HG03280 (cell line): ENCODE data around the gene INSIG2.
A peak's percentile ranks its signal among the peaks of the same experiment; 100 is the strongest.

Source experiments
- ATAC-seq: cut with Tn5 transposase; IDR thresholded peaks from one replicate; pipeline ENCODE4 v1.9.1; 2021; ENCODE audit warnings: mild to moderate bottlenecking, moderate library complexity; ENCODE audit not compliant: unreplicated experiment

The INSIG2 gene

GRCh38 chr2:118088051-118089024, at the start of gene INSIG2:
TSS of gene INSIG2 (plus strand) at chr2:118088471. CDS start at chr2:118096557, 8,086 bp downstream.
- peak; percentile 95 for ATAC-seq

DNA sequence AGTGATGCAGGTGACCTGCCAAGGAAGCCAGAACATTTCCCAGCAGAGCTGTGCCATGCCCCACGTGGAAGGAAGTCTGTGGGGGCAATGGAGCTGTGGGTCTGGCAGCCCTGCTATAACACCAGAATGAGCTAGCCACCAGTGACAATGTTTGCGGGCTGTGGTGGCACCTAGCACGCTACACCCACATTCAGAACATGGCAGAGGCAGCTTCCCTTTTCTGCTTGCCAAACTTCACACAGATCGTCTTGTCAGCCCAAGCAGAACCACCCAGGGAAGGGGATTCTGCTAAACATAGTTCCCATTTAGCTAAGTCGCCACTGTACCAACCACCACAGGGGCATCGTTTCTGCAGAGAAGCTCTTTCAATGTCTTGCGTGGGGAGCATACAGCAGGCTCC, 47.4 kb upstream of the INSIG2 start:
- no peak for ATAC-seq

DNA sequence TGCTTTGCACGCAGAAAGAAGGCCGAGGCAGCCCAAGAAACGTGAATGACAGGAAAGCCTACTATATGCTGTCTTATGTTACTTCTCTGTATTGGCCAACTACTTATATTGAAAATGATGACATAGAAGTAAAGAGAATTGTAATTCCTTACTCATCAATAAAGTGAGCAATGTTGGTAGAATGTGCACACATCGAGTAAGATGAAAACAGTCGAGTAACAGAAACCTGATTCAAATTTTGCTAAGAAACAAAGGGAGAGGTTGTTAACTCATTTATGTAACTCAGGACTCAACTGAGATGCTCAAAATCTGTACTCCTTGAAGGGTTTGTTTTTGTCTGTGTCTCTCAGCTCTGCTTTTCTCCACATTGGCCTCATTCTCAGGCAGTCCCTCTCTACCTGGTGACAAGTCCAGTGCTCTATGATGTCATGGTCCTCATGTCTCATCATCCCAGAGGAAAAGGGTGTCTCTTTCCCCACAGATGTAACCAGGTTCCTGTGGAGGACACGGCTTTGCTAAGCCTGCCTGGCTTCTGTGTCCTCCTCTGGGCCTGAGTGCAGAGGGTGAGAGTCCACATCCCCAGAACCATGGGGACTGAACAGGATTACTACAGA, 44.1 kb upstream of the INSIG2 start:
- ATAC-seq: no peak

DNA sequence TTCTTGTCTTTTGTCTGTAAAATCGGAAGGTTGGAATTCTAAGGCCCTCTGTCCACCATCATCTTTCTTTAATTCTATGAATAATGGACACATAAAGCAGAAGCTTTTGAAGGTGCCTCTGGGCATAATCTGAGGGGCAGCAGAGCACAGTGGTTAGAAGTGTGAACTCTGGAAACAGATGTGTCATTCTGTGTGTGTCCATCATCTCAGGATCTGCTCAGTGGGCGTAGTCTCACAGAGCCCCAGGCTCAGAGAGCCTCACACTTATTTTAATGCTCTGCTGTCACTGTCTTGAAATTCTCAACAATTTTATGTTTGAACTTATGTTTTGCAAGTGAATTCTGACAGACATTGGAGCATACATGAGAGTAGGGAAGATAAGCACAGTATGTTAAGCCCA, 43.4 kb upstream of the INSIG2 start:
- no peak for ATAC-seq

DNA sequence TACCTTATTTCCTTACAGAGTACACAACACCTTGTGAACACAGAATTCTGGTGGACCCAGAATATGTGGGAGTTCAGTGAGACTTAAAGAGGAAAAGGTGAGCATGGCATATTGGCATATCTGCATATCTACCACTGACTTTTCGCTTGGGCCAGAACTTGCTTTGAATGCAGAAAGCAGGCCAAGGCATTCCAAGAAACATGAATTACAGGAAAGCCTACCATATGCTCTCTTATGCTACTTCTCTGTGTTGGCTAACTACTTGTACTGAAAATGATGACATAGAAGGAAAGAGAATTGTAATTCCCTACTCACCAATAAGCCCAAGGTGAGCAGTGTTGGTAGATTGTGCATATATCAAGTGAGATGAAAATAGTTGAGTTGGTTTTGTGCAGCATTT, 43.0 kb upstream of the INSIG2 start:
- no peak for ATAC-seq

- ATAC-seq: no peak
Observed at GRCh38 chr2:118046634-118047210, 41.5 kb upstream of the INSIG2 start.

GRCh38 chr2:118047380-118047826, 40.9 kb upstream of the INSIG2 start:
- ATAC-seq: no peak

- ATAC-seq: no peak
Observed at GRCh38 chr2:118048401-118048800, 39.9 kb upstream of the INSIG2 start.

DNA sequence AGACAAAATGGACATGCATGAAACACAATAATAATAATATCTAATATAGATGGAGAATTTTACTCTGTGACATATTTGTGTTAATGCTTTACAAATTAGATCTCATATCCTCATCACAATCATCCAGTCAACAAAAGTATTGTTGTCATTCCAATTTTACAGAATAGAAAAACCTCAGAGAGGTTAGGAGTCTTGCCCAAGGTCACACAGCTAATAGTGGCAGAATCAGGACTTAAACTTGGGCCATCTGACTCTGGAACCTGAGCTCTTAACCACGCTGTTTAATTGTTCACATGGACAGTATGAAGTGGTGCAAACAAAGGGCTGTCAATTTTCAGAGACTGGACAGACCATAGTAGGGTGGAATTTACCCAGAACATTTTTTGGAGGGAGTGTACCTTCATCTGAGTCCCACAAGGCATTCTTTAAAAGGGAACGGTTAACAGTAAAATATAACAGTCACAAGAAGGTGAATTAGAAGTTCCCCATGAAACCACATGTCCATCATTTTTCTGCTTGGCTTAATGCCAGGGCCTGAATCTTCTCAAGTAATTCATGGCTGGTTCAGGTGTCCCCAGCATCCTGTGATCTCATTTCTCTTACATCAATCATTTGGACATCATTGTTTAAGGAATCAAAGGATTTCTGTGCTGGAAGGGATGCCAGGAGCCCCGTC, 39.0 kb upstream of the INSIG2 start:
- ATAC-seq: no peak

GRCh38 chr2:118049816-118050140, 38.5 kb upstream of the INSIG2 start:
- no peak for ATAC-seq

DNA sequence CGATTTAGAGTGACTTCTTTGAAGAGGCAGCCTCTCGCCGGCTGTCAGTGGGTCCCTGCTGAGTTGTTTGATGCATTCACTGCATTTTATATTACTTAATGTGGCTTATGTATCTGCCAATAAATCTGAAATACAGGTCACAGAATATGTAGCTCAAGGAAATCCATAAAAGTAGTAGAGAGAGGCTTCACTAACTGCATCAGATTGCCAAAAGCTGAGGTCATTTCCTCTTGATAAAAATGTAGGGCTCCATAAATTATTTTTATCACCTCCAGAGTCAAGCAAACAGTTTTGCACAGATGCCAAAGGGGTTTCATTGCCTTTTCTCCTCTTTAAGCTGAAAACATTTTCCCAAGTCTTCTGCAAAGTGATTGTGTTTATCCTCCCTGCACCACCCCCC, 37.9 kb upstream of the INSIG2 start:
- ATAC-seq: no peak

DNA sequence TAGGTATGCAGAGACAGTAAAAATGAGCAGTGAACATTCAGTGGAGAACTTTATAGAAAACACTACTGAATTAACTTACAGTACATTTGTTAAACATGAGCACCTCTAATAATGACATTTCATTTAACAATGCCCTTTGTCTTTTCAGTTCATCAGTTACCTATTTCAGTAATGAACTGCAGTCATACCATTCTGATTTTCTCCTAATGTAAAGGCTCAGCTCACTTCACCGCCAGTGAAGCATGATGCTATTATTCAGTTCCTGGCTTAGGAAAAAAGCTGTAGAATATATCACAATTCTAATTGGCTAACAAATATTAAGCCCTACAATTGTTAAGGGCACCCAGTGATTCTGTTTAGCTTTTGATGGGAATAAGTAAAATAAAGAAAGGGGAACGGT, 37.3 kb upstream of the INSIG2 start:
- ATAC-seq: no peak

- no peak for ATAC-seq
Observed at GRCh38 chr2:118051826-118052358, 36.4 kb upstream of the INSIG2 start.

GRCh38 chr2:118052474-118052873, 35.8 kb upstream of the INSIG2 start:
- ATAC-seq: no peak

DNA sequence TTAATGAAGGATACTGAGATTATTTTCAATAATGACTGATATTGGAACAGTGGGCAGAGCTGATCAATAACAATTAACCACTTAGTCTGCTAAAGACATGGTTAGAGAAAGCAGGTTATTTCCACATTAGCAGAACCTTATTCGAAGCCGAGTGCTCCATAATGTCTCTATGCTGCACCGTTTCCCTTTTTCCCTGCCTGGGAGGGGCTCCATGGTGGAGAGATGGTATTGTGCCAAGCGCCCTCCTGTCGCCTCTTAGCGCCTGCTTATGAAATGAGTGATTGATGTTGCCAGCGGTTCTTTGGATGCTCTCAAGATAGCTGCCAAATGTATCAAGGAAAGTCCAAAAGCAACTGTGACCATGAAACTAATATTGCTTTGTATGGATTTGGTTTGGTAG, 34.6 kb upstream of the INSIG2 start:
- ATAC-seq: no peak

- ATAC-seq: no peak
Observed at GRCh38 chr2:118054213-118055008, 33.9 kb upstream of the INSIG2 start.

GRCh38 chr2:118055512-118056164, 32.6 kb upstream of the INSIG2 start:
- peak; percentile 76 for ATAC-seq

DNA sequence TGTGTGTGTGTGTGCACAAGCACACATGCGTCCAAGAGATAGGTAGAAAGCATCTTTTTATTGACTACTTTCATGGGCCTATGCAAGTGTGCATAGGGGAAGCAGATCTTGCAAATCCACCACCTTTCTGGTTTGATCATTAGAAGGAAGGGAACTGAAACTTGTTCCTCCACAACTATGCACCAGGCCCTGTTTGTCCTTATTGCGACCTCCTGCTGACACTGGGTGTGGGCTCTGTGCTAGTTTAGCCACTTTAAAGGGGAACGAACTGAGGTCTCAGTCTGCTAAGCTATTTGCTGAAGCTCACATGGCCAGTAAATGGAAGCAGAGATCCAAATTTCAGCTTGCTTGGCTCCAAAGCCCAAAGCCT, 32.1 kb upstream of the INSIG2 start:
- ATAC-seq: peak; percentile 68

- no peak for ATAC-seq
Observed at GRCh38 chr2:118056801-118057200, 31.5 kb upstream of the INSIG2 start.

GRCh38 chr2:118058951-118059350, 29.3 kb upstream of the INSIG2 start:
- ATAC-seq: no peak
